GM10248 (cell line): Measurements from ENCODE around the gene SOWAHB.

Experiments
- CTCF ChIA-PET: fragments of 300-600 bp; sonication (Branson Sonifier 250); formaldehyde crosslinking; extraction: SDS; loops from one replicate; lab custom pipeline; 2021; ENCODE audit warnings: antibody characterized with exemption; lab: Yijun Ruan, JAX
- POLR2A ChIA-PET: fragments of 350-650 bp; sonication (Branson Sonifier 250); formaldehyde crosslinking; extraction: SDS; loops from one replicate; lab custom pipeline; 2020; ENCODE audit warnings: antibody characterized with exemption; lab: Yijun Ruan, JAX
- DNase-seq: peaks from one replicate; pipeline ENCODE4 v3.0.0; 2012; ENCODE audit errors: extremely low spot score
- TF ChIP-seq, protein P1 (sequence below): IDR thresholded peaks from 2 replicates; pipeline ENCODE4 v1.5.1; 2012; ENCODE audit warnings: mild to moderate bottlenecking, low read depth; ENCODE audit errors: extremely low read depth, missing control alignments, control extremely low read depth

The SOWAHB gene

DNA sequence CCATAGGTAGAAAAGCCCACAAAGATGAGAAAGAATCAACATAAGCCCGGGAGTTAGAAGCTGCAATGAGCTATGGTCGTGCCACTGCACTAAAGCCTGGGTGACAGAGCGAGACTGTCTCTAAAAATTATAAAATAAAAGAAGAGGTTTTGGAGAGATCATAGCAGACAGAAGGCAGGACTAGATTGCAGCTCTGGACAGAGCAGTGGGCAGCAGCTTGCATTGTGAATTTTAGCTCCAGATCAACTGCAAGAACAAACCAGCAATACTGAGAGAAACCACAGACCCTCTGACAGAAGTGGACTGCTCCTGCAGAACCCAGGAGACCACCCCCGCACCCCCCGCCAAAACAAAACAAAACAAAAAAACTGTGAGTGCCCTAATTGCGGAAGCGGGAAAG is 30.6 kb downstream of the SOWAHB start:
- ChIA-PET POLR2A (no interaction called here), CTCF (interaction anchor here (1.3 kb wide), 1 partner anchor 12 kb away, joined by 6 read pairs; no protein-coding TSS in a partner anchor)
- no peak for DNase-seq
- TF ChIP-seq, protein P1, sequence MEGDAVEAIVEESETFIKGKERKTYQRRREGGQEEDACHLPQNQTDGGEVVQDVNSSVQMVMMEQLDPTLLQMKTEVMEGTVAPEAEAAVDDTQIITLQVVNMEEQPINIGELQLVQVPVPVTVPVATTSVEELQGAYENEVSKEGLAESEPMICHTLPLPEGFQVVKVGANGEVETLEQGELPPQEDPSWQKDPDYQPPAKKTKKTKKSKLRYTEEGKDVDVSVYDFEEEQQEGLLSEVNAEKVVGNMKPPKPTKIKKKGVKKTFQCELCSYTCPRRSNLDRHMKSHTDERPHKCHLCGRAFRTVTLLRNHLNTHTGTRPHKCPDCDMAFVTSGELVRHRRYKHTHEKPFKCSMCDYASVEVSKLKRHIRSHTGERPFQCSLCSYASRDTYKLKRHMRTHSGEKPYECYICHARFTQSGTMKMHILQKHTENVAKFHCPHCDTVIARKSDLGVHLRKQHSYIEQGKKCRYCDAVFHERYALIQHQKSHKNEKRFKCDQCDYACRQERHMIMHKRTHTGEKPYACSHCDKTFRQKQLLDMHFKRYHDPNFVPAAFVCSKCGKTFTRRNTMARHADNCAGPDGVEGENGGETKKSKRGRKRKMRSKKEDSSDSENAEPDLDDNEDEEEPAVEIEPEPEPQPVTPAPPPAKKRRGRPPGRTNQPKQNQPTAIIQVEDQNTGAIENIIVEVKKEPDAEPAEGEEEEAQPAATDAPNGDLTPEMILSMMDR, result no peak

- ChIA-PET CTCF (interaction anchor here (1.2 to 1.3 kb wide), 2 partner anchors 12 to 22 kb away, joined by 4 to 6 read pairs; no protein-coding TSS in a partner anchor), POLR2A (no interaction called here)
Measured at GRCh38 chr4:76866641-76867040, 31.3 kb downstream of the SOWAHB start.

GRCh38 chr4:76858319-76858718 is 39.6 kb downstream of the SOWAHB start:
- ChIA-PET POLR2A (no interaction called here), CTCF (interaction anchor here (1.3 to 1.6 kb wide), 3 partner anchors 16 to 25 kb away, joined by 3 read pairs; no protein-coding TSS in a partner anchor)
- no peak for DNase-seq
- TF ChIP-seq, protein P1, result no peak

More at GRCh38 chr4:76866641-76867040, 31.3 kb downstream of the SOWAHB start:
- DNase-seq, result no peak
- TF ChIP-seq, protein P1, result no peak

GRCh38 chr4:76857074-76857409 is 40.9 kb downstream of the SOWAHB start:
- POLR2A ChIA-PET, result no interaction called here
- TF ChIP-seq, protein P1, result no peak
- CTCF ChIA-PET, result interaction anchor here (1.6 kb wide), 1 partner anchor 26 kb away, joined by 3 read pairs; no protein-coding TSS in a partner anchor
- DNase-seq, result no peak

DNA sequence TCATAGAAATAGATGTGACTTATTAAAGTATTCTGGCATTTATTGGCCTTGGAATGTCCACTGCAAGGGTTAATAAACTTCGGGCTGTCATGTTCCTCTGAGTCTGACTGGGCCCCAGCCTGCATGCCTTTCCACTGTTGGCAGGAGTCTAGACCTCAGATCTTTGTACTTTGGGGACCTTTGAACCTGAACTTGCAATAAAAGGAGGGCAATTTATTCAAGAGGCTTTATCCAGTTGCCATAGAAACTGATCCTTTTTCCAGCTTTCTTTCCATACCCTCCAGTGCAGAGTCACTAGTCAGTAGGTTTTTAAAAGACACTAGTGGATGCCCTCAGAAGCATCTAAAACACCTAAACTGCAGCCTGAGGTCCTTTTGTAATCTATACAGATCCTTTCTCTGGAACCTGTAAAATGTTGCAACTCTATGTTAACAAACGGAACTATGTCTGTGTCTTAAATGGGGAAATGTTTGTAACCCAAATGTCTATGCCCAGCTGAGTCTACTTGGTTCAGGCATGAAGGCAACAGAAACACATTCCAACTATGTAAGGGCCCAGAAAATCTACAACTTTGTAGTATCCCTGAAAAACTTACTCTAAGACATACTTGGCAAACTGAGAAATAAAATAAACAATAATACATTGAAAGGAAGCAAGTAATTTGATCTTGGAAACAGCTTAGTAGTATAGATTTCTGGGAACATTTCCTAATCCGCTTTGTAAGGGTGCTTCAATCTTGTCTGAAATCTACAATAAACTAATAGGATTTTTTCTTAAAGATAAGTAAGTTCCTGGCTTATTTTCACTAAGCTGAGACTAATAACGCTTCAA is 41.5 kb downstream of the SOWAHB start:
- POLR2A ChIA-PET, result no interaction called here
- TF ChIP-seq, protein P1, result no peak
- CTCF ChIA-PET, result interaction anchor here (1.8 kb wide), 1 partner anchor 17 kb away, joined by 4 read pairs; no protein-coding TSS in a partner anchor
- DNase-seq, result no peak

GRCh38 chr4:76854858-76855257 is 43.1 kb downstream of the SOWAHB start:
- DNase-seq, result no peak
- TF ChIP-seq, protein P1, result no peak
- CTCF ChIA-PET, result interaction anchor here (1.8 to 2.2 kb wide), 2 partner anchors 13 to 18 kb away, joined by 4 to 6 read pairs; no protein-coding TSS in a partner anchor
- POLR2A ChIA-PET, result interaction anchor here (0.7 kb wide), 1 partner anchor 45 kb away, joined by 4 read pairs; no protein-coding TSS in a partner anchor
